Measurements from ENCODE around the gene PLA2G4F. TPM values are rescaled to one million over a fixed set of nuclear protein-coding genes. Genes with fewer than 3 reads are reported as not detected.

Gene PLA2G4F
- total RNA-seq, 1 donor from 2014 or later, result 1.6 TPM

- Histone ChIP-seq H3K27me3 (ENCODE audit: control insufficient read depth, insufficient read depth, low read length) (peaks cover 6% of the 10 kb centered on the region), H3K4me3 (ENCODE audit: low read depth, low read length) (no peak overlapping the region), H3K36me3 (ENCODE audit: control insufficient read depth, insufficient read depth, low read length) (no peaks in the 10 kb centered on the region)
- TF ChIP-seq CTCF (IDR thresholded peaks at IDR 0.05; ENCODE audit: insufficient read depth, low read length, severe bottlenecking), result no peak
- DNase-seq (ENCODE audit: low read depth) (no peak), FAIRE-seq (no peak)
These were observed 23.1 kb downstream of the PLA2G4F start for GRCh38 chr15:42133356-42133755.

- FAIRE-seq, result no peak
- TF ChIP-seq CTCF (IDR thresholded peaks at IDR 0.05; ENCODE audit: insufficient read depth, low read length, severe bottlenecking), result no peak
- H3K36me3 ChIP-seq (ENCODE audit: control insufficient read depth, insufficient read depth, low read length), result no peaks in the 10 kb centered on the region
- DNase-seq (ENCODE audit: low read depth), result no peak
- no peak overlapping the region for H3K4me3 ChIP-seq (ENCODE audit: low read depth, low read length)
- peaks cover 6% of the 10 kb centered on the region for H3K27me3 ChIP-seq (ENCODE audit: control insufficient read depth, insufficient read depth, low read length)
These were observed 24.3 kb downstream of the PLA2G4F start for GRCh38 chr15:42131826-42132806.

- peaks cover 6% of the 10 kb centered on the region for H3K27me3 ChIP-seq (ENCODE audit: control insufficient read depth, insufficient read depth, low read length)
- FAIRE-seq (peak; percentile 86), DNase-seq (ENCODE audit: low read depth) (no peak)
- no peak overlapping the region for H3K4me3 ChIP-seq (ENCODE audit: low read depth, low read length)
- H3K36me3 ChIP-seq (ENCODE audit: control insufficient read depth, insufficient read depth, low read length), result no peaks in the 10 kb centered on the region
- TF ChIP-seq CTCF (IDR thresholded peaks at IDR 0.05; ENCODE audit: insufficient read depth, low read length, severe bottlenecking), result no peak
These were observed 25.4 kb downstream of the PLA2G4F start for GRCh38 chr15:42131006-42131405.

- H3K27me3 ChIP-seq (ENCODE audit: control insufficient read depth, insufficient read depth, low read length), result peaks cover 6% of the 10 kb centered on the region
- no peak overlapping the region for H3K4me3 ChIP-seq (ENCODE audit: low read depth, low read length)
- H3K36me3 ChIP-seq (ENCODE audit: control insufficient read depth, insufficient read depth, low read length), result no peaks in the 10 kb centered on the region
- FAIRE-seq, result no peak
- DNase-seq (ENCODE audit: low read depth), result no peak
- TF ChIP-seq CTCF (IDR thresholded peaks at IDR 0.05; ENCODE audit: insufficient read depth, low read length, severe bottlenecking), result no peak
These were observed 26.0 kb downstream of the PLA2G4F start for GRCh38 chr15:42130246-42130986.

- no peaks in the 10 kb centered on the region for H3K36me3 ChIP-seq (ENCODE audit: control insufficient read depth, insufficient read depth, low read length)
- TF ChIP-seq CTCF (IDR thresholded peaks at IDR 0.05; ENCODE audit: insufficient read depth, low read length, severe bottlenecking), result no peak
- peaks cover 6% of the 10 kb centered on the region for H3K27me3 ChIP-seq (ENCODE audit: control insufficient read depth, insufficient read depth, low read length)
- no peak for FAIRE-seq
- no peak overlapping the region for H3K4me3 ChIP-seq (ENCODE audit: low read depth, low read length)
- no peak for DNase-seq (ENCODE audit: low read depth)
These were observed 27.1 kb downstream of the PLA2G4F start for GRCh38 chr15:42129364-42129763.

Data from bronchial epithelial cell (primary cell).